ENCODE results near the gene HECTD1.
"Not testable (repeated sequence)": the region's sequence is repeated elsewhere in the genome, so short reads cannot be mapped to it uniquely, and the experiment has no call there.

- TF ChIP-seq CTCF, POLR2A (IDR thresholded peaks at IDR 0.05): not testable (repeated sequence)
Measured at GRCh38 chr14:31203899-31204592, 3.5 kb downstream of the HECTD1 start.

All from lower leg skin (tissue), 3 donors.